ENCODE data around the gene ARHGEF28. TPM values are rescaled to one million over a fixed set of nuclear protein-coding genes. Genes with fewer than 3 reads are reported as not detected.

ARHGEF28 gene
- total RNA-seq, 4 donors from 2014 or later: 12.7 to 31.2 (median 19.2) TPM

- no peak overlapping the region for H3K27ac ChIP-seq (replicated peaks in 1 of 4)
- intact Hi-C loops (cut with DNase I): no loop called here
- no peak for DNase-seq (ENCODE audit: extremely low spot score)
- H3K9me3 ChIP-seq: no peaks in the 10 kb centered on the region
- no peaks in the 10 kb centered on the region for H3K36me3 ChIP-seq
- H3K27me3 ChIP-seq: no peaks in the 10 kb centered on the region
- no peak for TF ChIP-seq POLR2A (IDR thresholded peaks at IDR 0.05; ENCODE audit: low read depth)
- TF ChIP-seq CTCF (IDR thresholded peaks at IDR 0.05): no peak
- no peak for TF ChIP-seq EP300 (IDR thresholded peaks at IDR 0.05)
- TF ChIP-seq POLR2AphosphoS5 (IDR thresholded peaks at IDR 0.05): no peak
- H3K4me1 ChIP-seq: peaks cover 0 to 14% (median 13%) of the 10 kb centered on the region in 4 donors
- H3K4me3 ChIP-seq: no peak overlapping the region
- WGBS: 97% methylated on average over 7 of the region's 7 CpGs
Observed at GRCh38 chr5:73825199-73825598, 199.2 kb downstream of the ARHGEF28 start.

GRCh38 chr5:73825736-73826135, 199.7 kb downstream of the ARHGEF28 start:
- Histone ChIP-seq H3K36me3 (no peaks in the 10 kb centered on the region), H3K27ac (replicated peaks in 1 of 4) (no peak overlapping the region), H3K4me1 (peaks cover 0 to 14% (median 13%) of the 10 kb centered on the region in 4 donors), H3K27me3 (no peaks in the 10 kb centered on the region), H3K9me3 (no peaks in the 10 kb centered on the region), H3K4me3 (no peak overlapping the region)
- no peak for DNase-seq (ENCODE audit: extremely low spot score)
- TF ChIP-seq EP300 (IDR thresholded peaks at IDR 0.05): no peak
- no peak for TF ChIP-seq POLR2A (IDR thresholded peaks at IDR 0.05; ENCODE audit: low read depth)
- TF ChIP-seq POLR2AphosphoS5 (IDR thresholded peaks at IDR 0.05): no peak
- TF ChIP-seq CTCF (IDR thresholded peaks at IDR 0.05): no peak
- intact Hi-C loops (cut with DNase I): no loop called here

GRCh38 chr5:73826301-73827105, 200.5 kb downstream of the ARHGEF28 start:
- Histone ChIP-seq H3K27me3 (no peaks in the 10 kb centered on the region), H3K4me3 (no peak overlapping the region), H3K36me3 (no peaks in the 10 kb centered on the region), H3K9me3 (no peaks in the 10 kb centered on the region), H3K4me1 (peaks cover 0 to 21% (median 14%) of the 10 kb centered on the region in 4 donors), H3K27ac (replicated peaks in 1 of 4) (peak overlapping the region in 1 of 4 donors; percentile 13)
- intact Hi-C loops (cut with DNase I): no loop called here
- WGBS: 67% methylated on average over 7 of the region's 7 CpGs
- DNase-seq (ENCODE audit: extremely low spot score): no peak
- no peak for TF ChIP-seq CTCF (IDR thresholded peaks at IDR 0.05)
- TF ChIP-seq EP300 (IDR thresholded peaks at IDR 0.05): no peak
- TF ChIP-seq POLR2A (IDR thresholded peaks at IDR 0.05; ENCODE audit: low read depth): no peak
- no peak for TF ChIP-seq POLR2AphosphoS5 (IDR thresholded peaks at IDR 0.05)

GRCh38 chr5:73827106-73827450, 201.1 kb downstream of the ARHGEF28 start:
- no peaks in the 10 kb centered on the region for H3K27me3 ChIP-seq
- no peak overlapping the region for H3K4me3 ChIP-seq
- TF ChIP-seq POLR2A (IDR thresholded peaks at IDR 0.05; ENCODE audit: low read depth) (no peak), POLR2AphosphoS5 (IDR thresholded peaks at IDR 0.05) (no peak), CTCF (IDR thresholded peaks at IDR 0.05) (no peak), EP300 (IDR thresholded peaks at IDR 0.05) (no peak)
- DNase-seq (ENCODE audit: extremely low spot score): no peak
- 35% methylated on average over 1 of the region's 1 CpG for WGBS
- intact Hi-C loops (cut with DNase I): no loop called here
- H3K36me3 ChIP-seq: peaks cover 0 to 2% (median 0%) of the 10 kb centered on the region in 4 donors
- H3K4me1 ChIP-seq: peaks cover 0 to 21% (median 14%) of the 10 kb centered on the region in 4 donors
- no peak overlapping the region for H3K27ac ChIP-seq (replicated peaks in 1 of 4)
- H3K9me3 ChIP-seq: no peaks in the 10 kb centered on the region
